Stimulated activated naive CD8-positive, alpha-beta T cell treated with anti-CD3 and anti-CD28 coated beads, Interleukin-15, Interleukin-2, amounts not matched to agents 100 U/mL and 50 U/mL, for 24 hours (primary cell): ENCODE data around the gene THSD7B.

Experiments
- ATAC-seq: fragments of 150-1000 bp; cut with Tn5 transposase; one replicate; pipeline ENCODE4 v1.10.0; 2021
- DNase-seq: peaks from one replicate; pipeline ENCODE4 v3.0.0; 2021

The THSD7B gene

DNA sequence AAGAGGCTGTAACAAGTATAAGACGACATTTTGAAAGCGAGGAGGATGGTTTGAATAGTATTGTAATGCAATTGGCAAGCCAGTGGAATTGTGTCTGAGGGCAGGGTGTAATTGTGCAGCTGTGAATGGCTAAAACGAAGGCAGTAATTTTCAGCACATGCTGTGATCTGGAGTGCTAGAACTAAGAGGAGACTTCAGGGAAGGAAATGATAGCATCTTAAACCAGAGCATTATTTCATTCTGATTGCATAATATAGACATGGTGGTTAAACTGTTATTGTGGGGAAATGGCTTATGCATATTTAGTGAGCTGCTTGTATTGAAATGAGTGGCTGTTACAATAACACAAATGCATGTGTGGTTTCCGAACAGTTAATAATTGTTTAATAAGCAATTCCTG, 36.3 kb downstream of the THSD7B start:
- ATAC-seq, result no peak
- no peak for DNase-seq

DNA sequence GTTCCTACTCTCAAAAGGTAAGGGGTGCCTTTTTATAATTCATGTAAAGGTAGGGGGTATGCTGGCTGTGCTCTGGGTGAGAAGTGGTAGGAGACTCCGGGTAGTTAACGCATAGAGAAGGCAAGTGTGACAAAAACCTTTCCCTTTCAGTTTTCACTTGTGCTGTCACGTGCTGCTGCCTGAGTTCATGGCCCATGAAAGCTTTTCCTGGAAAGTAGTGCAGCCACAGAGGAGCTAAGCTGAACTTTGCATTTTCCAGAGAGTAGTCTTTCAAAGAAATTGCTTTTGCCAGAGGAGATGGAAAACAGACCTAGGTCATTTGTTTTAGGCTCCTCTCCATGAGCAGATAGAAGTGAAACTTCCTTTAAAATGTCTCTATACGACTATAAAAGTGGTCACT, 44.7 kb downstream of the THSD7B start:
- ATAC-seq, result no peak
- no peak for DNase-seq

DNA sequence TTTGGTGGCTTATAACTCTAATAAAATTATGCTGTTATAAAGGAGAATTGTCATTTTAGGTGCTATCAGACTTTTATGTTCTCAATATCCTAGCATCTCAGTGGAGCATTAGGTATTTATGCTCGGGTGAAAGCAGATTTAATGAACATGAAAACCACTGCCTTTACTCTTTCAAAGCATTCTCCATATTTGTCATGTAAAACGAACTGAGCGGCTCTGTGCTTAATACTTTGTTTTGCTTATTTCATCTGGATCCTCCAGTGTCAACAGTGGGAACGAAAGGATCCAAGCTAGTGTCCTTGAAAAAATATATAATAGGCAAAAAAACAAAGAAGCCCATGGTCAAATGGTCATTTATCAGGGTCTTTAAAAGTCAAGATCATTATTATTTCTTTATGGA, 53.5 kb downstream of the THSD7B start:
- DNase-seq, result no peak
- ATAC-seq, result no peak

DNA sequence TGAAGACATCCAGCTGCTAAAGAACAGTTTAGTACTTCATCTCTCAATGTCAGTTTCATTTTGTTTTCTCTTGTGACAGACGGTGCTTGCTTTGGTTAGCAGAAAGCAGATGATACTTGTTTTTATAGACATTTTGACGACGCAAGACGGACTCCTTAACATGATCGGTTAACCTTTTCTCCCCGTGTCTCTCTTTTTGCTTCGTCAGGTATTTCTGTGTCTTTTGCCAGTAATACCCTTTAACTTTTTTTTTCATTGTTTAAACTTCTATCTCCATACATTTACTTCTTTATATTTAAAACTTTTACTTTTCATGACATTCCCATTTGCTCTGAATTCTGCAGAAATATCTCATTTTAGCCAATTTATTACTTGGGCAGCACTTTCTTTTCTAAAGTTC, 57.9 kb downstream of the THSD7B start:
- DNase-seq, result no peak

DNA sequence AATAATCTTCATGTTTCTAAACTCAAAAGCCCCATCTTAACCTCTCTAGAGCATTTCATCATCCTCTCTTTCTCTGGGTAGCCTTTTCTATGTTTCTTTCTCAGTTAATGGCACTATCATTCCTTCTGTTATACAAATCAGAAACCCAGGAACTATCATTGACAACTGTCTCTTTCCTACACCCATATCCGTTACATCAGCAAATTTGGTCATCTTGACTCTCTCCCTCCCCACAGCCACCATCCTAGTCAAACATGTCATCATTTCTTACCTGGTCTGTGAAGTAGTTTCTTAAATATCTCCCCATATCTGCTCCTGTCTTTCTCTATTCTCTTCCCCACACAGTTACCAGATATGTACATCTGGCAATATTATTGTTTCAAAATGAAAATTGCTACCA, 62.8 kb downstream of the THSD7B start:
- ATAC-seq, result no peak
- no peak for DNase-seq

More for the DNA sequence above, 57.9 kb downstream of the THSD7B start:
- ATAC-seq, result no peak

DNA sequence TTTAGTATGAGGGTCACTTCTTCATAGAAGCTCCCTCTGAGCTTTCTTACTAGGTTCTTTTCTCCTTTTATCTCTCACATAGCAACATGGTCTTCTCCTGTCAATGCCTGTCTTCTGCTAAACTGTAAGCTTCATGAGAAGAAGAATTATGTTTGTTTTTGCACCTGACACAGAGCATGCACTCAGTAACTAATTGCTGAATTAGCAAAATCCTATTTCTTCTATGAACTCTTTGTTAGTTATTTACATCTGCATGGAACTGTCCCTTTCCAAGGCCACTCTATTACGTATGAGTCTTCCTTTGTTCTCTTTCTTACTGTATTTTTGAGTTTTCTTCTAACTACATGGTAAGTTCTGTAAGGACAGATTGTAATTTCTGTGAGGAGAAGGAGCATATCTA, 63.4 kb downstream of the THSD7B start:
- DNase-seq, result no peak
- no peak for ATAC-seq

DNA sequence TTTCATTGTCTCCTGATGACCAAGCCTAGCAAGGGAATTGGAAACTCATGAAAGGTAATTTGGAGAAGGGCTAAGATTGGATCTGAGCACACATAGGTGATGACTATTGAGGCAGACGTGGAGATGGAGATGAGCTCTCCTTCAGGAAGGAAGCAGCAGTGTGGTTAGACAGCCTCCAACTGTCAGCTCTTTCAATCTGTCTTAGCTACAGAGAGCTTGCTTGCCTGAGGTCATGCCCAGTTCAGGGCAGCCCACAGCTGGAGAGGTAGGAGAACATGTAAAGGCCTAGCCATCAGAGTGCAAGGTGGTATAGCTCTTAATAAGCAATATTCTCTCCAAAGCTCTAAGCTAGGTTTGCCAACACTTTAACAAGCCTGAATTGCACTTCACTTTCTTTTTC, 79.2 kb downstream of the THSD7B start:
- DNase-seq (no peak), ATAC-seq (no peak)

DNA sequence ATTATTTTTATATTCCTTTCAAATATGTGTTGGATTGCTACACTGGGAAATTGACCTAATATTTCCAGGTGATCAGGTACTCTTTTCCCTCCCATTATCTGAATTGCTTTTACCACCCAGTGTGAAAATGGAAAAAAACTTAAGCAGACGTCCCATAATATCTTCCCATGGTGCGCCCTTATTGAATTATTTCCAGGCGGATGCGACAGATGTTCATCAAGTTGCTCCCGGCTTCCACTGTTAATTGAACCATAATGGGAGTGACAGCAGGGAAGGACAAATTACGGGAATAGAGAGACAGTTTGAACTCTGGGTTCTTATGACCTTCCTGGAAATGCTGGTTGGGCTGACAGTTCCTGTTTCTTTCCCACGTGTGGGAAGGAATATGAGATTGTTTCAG, 93.3 kb downstream of the THSD7B start:
- DNase-seq (no peak), ATAC-seq (no peak)

DNA sequence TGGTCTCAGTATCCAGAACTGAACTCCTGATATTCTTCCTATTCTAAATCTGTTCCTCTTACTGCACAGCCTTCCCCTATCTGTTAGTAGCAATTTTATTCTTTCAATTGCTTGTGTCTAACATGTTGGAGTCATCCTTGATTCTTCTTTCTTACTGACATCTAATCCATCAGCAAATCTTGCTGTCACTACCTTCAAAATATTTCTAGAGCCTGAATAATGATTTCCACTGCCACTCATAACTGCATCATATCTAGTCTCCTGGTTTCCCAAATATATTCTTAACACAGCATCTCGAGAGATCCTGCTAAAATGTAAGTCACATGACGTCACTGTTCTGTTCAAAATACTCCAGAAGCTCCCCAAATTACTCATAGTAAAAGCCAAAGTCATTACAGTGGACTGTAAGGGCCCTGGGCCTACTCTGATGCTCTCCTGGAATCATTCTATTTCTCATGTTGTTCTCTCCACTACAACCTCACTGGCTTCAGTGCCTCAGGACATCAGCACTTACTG, 95.2 kb downstream of the THSD7B start:
- DNase-seq (no peak), ATAC-seq (no peak)

DNA sequence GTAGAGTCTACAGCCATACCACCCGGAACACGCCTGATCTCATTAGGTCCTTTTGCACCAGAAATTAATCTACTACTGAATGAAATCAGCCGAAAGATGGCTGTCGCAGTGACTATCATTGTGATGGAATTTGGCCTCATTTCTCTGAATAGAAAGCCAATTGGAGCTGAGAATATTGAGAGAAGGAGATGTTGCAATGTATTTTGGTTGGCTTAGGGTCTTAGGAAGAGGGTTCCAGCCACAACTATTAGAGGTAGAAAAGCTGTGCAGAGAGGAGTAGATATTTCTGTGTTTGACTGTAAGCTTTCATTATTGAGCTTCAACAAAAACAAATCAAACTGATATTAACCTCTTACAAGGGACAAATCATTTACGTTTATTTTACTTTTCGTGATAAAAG, 98.1 kb downstream of the THSD7B start:
- ATAC-seq, result no peak

DNA sequence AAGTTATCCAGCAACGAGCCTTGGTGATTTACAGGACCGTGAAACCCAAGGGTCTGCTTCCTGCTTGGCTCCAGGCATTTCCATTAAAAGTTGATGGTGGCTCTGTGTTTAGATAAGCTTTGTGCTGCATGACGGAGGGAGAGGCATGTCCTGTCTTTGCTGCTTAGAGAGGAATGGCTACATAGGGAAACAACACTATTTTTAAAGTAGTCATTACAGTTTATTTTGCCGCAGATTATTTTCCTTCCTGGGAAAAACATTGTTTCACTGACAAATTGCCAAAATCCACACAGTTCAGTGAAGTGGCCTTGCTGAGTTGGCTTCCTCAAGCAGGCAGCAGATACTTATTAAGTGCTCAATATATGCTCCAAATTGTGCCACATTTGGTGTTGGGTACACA, 98.5 kb downstream of the THSD7B start:
- DNase-seq (no peak), ATAC-seq (no peak)

More for the DNA sequence above, 98.1 kb downstream of the THSD7B start:
- DNase-seq, result no peak

DNA sequence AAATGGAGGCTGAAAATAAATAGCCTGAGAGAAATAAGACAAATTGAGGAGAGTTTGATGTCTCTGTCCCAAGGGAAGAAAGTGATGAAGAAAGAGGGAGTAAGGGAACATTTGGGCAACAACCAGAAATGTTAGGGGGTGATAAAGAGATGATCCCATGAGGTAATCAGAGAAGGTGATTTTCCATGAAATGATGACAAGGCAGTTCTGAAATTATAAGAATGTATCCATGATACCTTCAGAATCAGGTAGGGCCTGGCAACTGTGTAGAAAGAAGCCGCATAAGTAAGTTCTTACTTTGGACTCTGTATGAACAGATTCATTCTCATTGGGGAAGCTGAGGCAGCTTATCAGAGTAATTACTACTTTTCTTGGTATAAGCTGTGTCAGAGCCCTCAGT, 106.1 kb downstream of the THSD7B start:
- ATAC-seq (no peak), DNase-seq (no peak)

DNA sequence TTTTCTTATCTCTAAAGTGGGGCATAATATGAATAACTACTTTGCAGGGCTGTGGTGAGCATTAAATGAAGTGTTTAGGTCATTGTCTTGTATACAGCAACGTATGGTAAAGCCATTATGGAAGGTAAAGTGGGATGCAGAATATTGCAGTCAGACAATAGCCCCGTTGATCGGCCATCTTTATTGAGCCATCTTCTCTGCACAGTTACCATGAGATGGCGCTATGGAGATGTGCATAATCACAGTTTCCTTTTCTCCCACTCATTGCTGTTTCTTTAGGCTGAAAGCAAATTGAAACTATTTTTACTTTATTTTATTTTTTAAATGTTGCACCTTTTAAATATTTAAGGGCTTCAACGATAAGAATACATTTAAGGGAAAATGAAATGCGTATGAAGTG, 108.9 kb downstream of the THSD7B start:
- no peak for ATAC-seq

DNA sequence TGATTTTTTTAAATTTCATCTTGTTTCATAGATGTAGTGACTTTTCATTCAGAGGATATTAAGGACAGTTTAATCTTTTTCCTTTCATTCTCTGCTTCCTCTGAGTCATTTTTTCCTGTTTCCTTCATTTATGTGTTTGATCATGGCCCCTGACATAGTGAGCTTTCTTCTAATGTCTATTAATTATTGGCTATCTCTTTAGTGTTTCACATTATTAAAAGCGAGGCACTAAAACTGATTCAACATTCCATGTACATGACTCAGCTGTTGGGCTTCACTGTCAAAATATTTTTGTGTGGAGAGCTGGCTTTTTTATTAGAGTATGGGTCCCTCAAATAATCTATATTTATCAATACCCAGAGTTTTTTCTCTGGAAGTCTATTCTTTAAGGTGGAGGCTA, 125.8 kb downstream of the THSD7B start:
- DNase-seq (no peak), ATAC-seq (no peak)

More for the DNA sequence above, 108.9 kb downstream of the THSD7B start:
- no peak for DNase-seq

DNA sequence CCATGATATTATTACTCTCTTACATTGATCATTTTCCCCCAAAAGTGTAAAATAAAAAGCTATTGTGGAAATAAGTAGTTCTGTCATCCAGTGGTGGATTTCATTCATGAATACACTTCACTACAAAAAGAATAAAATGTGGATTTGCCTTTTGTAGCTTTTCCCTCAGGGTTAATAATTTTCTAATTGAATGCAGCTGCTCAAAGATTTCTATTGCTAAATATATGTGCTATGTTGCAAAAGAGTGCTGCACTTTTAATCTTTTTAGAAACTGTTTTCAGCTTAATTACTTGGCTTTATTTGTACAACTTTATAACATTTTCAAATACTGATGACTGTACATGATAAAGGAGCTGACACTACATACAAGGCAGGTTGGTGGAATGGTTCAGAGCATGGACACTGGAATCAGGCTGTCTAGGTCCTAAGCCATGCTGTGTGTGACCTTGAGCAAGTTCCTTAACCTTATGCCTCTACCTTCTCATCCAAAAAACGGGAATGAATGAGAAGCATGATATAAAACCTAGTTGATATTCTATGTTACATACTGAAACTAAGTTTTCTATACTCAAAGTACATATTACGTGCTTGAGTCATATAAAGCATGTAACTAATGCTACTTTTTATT, 128.8 kb downstream of the THSD7B start:
- ATAC-seq (no peak), DNase-seq (no peak)

DNA sequence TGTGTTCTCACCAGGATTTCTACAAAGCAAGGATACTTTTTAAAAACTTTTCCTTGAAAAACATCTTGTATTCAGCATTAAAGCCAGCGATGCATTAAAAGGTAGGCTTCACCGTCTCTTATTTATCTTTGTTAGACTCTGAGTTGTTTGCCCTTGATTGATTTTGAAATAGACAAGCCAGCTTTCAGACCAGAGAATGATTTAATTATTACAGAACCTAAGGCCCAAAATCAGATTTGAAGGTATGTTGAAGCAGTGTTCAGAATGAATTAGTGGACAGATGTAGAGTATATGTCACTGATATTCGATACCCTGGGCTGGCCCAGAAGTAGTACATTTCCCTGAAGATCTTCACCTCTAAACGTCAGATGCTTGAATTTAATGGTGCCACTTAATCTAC, 136.4 kb downstream of the THSD7B start:
- ATAC-seq, result no peak
- DNase-seq, result no peak

DNA sequence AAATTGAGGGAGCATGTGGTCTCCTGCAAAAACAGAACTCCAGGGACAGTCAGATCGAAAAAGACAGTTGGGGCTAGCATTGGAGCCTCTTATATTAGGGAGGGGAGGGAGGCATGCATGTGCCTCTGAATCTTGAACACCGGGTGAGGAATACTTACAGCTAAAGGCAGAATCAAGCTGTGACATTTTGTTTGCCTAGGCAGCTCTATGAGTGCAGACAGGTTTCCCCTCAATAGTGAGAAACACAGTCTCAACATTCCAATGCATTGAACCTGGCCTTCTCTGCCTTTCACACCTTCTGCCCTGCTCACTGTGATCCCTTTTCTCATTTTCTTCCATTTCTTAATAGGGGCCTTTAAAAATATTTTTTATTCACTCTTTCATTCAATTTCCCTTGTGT, 140.4 kb downstream of the THSD7B start:
- no peak for ATAC-seq
- no peak for DNase-seq

DNA sequence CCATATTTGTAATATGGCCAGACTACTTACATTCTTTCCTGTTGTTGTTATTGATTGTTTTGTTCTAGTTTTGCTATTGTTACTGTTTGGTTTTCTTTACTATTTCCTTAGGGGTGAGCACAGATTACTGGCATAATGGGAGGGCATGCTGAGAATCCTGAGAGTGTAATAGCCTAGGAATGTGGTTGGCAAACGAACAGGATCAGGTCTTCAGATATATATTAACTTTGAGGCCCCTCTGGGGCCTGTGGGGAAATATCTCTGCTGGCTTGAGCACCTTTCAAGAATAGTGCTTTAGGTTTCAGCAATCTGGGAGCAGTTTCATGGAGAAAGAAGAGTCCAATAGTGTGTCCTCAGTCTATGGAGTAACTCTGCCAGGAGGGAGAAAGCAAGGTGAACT, 144.4 kb downstream of the THSD7B start:
- DNase-seq, result no peak

DNA sequence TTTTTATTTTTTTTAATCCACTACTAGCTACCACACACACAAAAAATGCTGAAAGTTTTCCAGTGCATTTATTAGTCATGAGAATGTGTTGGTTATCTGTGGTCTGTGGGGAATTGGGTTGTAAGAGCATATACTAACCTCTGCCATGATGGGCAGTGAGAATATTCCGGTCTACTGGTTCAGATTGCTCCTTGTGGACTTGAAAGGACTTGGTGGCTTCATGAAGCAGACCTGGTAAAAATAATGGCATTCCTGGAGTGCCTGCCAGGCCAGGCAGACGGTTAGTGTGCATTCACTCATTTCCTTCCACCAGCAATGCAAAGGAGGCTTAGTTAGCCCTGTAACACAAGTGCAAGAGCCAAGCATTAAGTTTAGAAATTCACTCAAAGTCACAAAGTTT, 150.8 kb downstream of the THSD7B start:
- no peak for ATAC-seq
- no peak for DNase-seq

More for the DNA sequence above, 144.4 kb downstream of the THSD7B start:
- ATAC-seq, result no peak

DNA sequence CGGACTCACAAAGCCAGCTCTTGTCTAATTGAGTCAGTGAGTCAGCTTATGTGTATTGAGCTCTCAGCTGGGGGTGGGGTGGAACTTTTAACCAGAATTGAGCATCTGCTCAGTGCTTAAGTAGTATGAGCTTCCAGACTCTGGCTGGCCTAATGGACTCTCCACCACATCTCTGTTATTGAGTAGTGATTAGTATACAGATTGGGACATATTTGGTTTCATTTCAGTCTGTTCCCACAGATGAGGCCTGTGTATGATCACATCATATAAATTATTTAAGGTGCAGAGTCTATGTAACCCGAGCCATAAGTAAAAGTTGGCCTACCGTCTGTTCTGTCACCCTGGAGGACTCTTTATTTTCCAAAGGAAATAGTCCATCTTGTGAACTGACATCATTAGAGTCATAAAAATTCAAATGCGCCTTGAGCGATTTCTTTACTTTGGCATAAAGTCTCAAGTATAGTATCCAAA, 152.1 kb downstream of the THSD7B start:
- ATAC-seq (no peak), DNase-seq (no peak)

DNA sequence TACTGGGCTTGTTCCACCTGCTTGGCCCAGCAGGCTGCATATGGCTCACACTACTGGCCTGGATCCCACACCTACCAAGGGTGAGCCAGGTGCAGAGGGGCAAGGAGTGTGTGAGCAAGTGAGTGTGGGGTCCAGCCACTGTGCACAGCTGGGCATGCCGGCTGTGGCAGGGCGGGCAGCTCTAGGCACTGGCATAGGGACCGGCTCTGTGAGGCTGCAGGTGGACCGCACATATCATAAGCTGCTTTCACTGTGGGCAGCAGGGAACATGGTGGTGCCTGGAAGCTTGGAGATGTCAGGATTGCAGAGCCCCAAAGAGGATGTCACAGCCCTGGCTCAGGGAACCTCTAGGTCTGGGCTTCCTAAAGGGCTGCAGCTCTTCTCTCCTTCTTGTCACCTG, 154.3 kb downstream of the THSD7B start:
- ATAC-seq (no peak), DNase-seq (no peak)

DNA sequence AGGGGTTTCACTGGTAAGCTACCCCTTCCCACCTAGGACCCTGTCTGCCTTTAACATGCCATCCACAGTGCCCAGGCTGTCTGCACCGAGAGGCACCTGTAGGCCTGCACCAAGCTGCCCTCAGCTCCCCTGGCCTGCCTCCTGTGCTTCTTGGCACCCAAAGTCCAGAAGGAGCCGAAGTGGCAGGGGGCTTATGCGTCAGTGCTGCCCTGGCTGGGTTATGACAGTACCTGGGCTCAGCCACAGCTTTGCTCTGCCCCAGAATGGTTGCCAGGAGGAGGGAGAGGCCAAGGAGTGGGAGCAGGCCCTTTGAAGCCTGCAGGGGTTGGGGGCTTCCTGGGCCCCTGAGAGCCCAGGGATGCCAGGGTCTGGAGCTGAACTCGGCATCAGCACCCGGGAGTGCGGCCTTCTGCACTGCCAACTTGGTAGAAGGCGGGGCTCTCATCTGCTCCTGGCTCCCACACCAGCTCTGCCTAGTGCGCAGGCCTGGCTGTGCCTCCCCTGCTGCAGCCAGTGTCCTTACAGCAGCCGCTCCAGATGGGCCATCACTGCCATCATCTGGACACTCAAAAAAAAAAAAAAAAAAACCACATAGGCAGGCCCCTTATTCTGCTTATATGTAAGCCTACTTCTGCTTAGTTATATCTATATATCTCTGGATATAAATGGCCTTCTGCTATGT, 155.4 kb downstream of the THSD7B start:
- no peak for DNase-seq
- ATAC-seq, result no peak

DNA sequence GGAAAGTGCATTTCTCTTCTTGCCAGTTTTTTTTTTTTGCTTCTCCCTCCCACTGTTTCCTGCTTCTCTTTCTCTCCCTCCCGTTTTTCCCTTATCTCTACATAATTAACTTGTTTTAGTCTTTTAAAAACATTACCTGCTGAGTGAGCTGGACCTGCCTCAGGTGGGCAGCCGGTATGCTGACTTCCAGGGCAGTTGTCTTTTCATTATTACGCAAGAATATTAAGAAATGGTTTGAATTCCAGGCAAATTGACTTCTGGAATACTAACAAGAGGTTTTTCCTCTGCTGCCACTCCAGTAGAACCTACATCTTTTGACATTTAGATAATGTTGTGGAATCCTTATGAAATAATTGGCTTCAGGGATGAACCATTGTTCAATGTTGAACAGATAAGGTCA, 161.8 kb downstream of the THSD7B start:
- DNase-seq (no peak), ATAC-seq (no peak)

DNA sequence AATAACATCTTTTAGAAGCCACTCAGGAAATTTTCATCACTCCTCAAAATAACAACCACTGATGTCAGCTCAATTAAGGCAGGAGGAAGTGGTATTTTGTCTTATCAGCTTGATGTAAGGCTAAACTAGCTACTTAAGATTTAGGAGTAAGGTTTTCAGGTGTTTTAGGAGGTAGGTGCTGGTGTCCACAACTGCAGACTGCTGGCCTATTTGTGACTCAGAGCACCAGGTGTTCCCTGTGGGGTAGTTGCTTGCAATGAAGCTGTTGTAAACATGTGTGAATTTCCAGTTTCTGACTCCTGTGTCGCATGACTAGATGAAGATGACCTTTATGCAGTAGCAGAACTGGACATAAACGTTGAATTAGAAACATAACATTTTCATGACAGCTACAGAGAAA, 164.2 kb downstream of the THSD7B start:
- no peak for DNase-seq
- no peak for ATAC-seq
